GM10266 (cell line): ENCODE measurements around the gene PLXNA4.

Experiments used
- DNase-seq: peaks from one replicate; pipeline ENCODE4 v3.0.0; 2012; ENCODE audit errors: extremely low spot score
- CTCF ChIP-seq: IDR thresholded peaks from 2 replicates; pipeline ENCODE4 v1.5.1; 2012; ENCODE audit warnings: mild to moderate bottlenecking, low read depth; ENCODE audit not compliant: control insufficient read depth, insufficient read depth; ENCODE audit errors: missing control alignments

Gene PLXNA4

GRCh38 chr7:132545756-132546155, 30.5 kb downstream of the PLXNA4 start:
- no peak for DNase-seq
- no peak for TF ChIP-seq CTCF

GRCh38 chr7:132544999-132545398, 31.3 kb downstream of the PLXNA4 start:
- DNase-seq, result no peak
- TF ChIP-seq CTCF, result no peak

- no peak for DNase-seq
Measured at GRCh38 chr7:132544025-132544424, 32.2 kb downstream of the PLXNA4 start.

GRCh38 chr7:132542895-132543294, 33.4 kb downstream of the PLXNA4 start:
- TF ChIP-seq CTCF, result no peak
- DNase-seq, result no peak

More at GRCh38 chr7:132544025-132544424, 32.2 kb downstream of the PLXNA4 start:
- TF ChIP-seq CTCF, result no peak

- no peak for DNase-seq
- TF ChIP-seq CTCF, result no peak
Measured at GRCh38 chr7:132541656-132542055, 34.6 kb downstream of the PLXNA4 start.

- TF ChIP-seq CTCF, result no peak
- no peak for DNase-seq
Measured at GRCh38 chr7:132537456-132538145, 38.7 kb downstream of the PLXNA4 start.

GRCh38 chr7:132536654-132537395, 39.4 kb downstream of the PLXNA4 start:
- TF ChIP-seq CTCF, result no peak
- DNase-seq, result no peak
